ENCODE results near the gene EVI5L.
A peak's percentile ranks its signal among the peaks of the same experiment; 100 is the strongest.
"Not testable (repeated sequence)": the region's sequence is repeated elsewhere in the genome, so short reads cannot be mapped to it uniquely, and the experiment has no call there.

The EVI5L gene

DNA sequence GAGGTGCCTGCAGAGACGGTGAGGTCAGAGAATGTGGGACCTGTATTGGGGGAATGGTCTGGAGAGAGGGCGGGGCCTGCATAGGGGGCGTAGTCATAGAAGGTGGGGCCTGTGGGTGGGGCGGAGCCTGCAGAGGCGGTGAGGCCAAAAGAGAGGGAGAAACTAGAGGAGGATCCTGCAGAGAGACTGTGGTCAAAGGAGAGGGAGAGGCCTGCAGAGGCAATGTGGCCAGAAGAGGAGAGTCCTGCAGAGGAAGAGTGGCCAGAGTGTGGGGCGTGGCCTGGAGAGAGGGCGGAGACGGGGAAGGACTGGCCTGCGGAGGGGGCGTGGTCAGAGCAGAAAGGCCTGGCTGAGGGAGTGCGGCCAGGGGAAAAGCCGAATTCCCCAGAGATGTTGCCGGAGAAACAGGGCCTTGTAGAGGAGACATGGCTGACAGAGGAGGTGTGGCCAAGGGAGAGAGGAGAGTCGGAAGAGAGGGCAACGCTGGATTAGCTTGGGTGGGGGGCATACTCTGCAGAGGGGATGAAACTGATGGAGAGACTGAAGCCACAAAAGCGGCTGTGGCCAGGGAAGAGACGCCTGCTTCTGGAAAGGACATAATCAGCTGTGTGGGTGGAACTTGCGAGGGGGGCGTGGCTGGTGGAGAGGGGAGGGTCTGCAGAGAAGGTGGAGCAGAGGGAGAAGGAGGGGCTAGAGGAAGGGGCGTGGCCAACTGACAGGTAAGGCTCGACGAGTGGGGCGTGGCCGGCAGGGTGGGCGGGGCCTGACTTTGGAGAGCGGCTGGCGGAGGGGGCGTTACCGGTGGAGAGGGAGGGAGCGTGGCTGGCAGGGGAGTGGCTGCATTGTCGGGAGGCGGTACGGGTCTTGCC is 41.7 kb downstream of the EVI5L start:
- peak; percentile 55 to 83 (median 56) for DNase-seq (ENCODE audit: low read depth in 3 of 3)

DNA sequence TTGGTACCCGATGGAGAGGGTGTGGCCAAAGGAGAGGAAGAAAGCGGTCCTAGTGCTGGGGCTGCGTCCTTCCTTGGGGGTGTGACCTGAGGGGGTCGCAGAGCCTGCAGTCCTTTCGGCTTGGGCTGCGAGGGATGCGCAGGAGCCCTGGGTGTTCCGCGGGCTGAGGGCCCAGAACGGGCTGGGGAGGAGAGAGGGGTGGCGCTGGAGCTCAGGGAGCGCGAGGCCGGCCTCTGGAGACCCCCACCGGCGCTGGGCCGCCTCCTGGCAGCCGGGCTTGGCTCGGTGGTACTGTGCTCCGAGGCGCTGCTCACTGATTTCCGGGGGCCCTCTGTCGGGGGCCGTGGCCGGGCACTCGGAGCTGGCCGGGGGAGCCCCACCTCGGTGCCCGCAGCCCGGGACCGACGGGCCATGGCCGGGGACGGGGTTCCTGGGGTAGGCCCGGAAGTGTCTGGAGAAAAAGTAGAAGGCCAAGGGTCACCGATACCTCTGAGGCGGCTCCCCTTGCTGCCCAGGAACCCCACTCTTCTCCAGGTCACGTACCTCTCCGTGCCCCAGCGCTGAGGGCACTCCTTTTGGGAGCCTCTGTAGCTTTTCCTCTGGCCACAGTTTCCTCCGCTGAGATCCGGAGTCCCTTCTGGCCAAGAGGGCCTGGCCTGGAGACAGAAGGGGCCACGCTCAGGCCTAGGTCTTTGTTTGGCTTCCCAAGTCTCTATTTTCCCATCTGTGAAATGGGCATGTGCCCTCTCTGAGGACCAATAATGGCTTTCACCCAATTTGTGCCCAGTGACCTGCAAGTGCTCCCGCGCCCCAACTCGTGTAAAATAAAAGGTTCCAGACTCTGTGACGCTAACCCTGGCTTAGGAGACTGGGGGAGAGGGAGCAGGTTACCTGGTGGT is 42.5 kb downstream of the EVI5L start:
- DNase-seq (ENCODE audit: low read depth in 3 of 3), result no peak

DNA sequence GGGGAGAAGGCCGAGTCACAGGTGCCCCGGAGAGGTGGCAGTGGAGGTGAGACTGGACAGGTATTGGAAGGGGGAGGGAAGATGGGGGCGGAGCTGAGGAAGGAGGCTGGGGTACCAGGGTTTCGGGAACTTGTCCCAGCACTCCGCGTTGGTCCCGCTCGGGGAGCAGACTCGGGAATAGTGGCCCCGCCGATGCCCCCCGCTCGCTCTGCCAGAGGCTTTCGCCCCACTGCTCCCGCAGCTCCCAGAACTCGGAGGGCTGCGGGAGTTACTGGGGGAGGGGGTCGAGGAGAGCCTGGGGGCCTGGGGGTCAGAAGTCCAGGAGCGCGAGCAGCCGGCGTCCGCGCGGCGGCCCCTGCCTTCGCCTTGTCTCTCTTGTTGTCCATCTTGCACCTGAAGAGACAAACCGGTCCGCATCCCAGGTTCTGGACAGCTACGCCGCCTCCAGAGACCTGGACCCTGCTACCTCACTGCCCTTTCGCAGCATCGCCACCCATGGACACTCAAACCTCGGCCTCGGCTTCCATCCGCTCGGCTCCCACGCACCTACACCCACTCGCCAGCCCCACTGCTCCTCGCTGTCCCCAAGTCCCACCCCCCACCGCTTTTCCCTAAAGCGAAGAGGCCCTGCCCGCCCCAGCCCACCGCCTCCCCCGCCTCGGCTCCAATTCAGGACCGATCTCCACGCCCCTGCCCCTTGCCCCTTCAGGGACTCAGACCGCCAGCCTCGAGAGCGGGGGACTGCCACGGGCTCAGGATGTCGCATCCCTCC is 43.5 kb downstream of the EVI5L start:
- no peak for DNase-seq (ENCODE audit: low read depth in 3 of 3)

DNA sequence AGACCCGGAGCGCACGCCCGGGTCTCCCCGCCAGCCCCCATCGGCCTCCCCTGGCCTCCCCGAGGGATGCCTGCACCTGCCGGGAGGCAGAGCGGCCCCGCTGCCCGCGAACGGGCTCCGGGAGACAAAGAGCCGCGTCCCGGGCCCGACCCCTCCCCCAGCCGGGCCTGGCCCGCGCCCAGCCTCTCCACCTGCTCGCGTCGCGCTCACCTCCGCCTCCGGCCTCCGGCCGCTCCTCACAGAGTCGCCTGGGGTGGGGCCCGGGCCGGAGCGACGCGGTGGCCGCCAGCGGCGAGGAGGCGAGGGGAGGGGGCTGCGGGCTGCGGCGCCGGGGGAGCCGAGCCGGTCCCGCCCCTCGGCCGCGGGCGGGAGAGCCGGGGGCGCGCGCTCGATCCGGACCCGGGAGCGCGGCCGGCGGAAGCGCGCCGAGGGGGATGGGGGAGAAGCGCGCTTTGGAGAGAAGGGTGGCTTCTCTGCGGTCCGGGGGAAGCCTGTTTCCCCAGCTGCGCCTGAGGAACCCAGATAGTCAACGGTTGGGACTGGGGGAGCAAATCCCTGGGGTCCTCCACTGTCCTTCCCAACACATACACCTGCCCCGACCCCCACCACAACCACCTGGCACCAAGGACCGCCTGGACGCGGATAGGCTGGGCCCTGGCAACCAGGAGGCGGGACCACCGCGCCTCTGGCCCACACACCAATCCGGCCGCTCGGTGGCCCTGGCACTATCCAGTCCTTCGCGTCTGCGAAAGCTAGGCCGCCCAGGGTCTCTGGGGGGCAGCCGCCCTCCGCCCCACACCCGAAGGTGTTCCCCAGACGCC is 44.3 kb downstream of the EVI5L start, which contains the start of gene PRR36:
Gene PRR36, minus strand, starts transcription at position 315 of the 821 bp plus-strand sequence. CDS start 701 bp downstream, outside the sequence.
- no peak for DNase-seq (ENCODE audit: low read depth in 3 of 3)

DNA sequence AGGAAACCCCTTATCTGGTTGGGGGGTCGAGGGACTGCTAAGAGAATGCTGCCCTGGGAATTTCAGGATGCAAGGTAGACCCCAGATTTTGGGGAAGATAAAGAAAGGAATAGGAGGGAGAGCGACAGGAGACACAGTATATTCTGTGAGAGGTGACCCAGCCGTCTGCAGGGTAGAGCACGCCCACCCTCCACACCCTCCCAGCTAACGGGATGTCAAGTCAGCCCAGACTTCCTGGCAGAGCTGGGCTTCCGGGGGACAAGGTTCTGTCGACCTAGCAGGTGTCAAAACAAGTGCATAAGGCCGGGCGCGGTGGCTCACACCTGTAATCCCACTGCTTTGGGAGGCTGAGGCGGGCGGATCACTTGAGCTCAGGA is 44.9 kb downstream of the EVI5L start:
- DNase-seq (ENCODE audit: low read depth in 3 of 3), result no peak

DNA sequence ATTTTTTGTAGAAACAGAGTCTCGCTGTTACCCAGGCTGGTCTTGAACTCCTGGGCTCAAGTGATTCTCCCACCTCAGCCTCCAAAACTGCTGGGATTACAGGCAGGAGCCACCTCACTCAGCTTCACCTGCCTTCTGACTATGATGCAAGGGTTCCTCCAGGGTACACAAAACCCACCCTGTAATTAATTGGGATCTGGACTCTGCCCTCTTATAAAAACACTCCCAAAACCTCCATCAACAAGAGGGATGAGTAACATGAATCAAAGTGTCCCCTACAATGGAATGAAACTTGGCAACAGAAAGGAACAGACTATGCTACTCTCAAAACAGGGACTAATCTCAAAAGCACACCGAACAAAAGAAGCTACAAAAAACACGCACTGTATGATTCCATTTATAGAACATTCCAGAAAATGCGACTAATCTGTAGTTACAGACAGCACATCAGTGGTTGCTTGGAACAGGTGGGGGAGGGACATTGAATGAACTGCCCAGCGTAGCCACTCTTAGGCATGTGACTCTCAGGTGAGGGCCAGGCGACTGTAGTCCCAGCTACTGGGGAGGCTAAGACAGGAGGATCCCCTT is 47.3 kb downstream of the EVI5L start:
- no peak for DNase-seq (ENCODE audit: low read depth in 3 of 3)

DNA sequence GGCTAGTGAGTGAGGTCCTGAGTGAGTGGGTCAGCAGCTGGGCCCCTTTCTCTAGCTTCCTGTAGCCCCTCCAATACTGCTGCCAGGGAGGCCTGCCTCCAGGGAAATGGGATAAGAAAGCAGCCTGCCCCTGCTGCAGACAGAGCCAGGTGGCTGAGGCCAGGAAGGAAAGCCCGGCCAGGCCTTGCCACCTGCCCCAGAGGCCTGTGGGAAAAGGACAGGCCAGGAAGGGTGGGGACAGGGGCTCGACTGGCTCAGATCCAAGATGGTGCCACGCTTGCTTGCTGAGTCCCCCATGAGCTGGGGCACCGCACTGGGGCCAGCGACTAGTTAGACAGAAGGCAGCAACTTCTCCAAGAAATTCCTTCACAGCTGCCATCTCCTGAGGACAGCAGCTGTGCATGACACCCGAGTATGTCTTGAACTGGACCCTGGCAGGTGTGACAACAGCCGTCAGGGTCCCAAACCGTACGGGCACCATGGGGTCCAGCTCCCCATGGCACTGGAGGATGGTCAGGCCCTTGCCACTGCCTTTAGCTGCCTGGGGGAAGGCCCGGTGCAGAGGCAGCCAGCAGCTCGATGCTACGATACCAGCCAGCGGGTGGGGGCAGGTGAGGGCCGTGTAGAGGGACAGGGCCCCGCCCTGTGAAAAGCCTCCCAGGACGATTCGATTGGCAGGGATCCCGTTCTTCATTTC is 49.2 kb downstream of the EVI5L start:
- DNase-seq (ENCODE audit: low read depth in 3 of 3), result no peak

DNA sequence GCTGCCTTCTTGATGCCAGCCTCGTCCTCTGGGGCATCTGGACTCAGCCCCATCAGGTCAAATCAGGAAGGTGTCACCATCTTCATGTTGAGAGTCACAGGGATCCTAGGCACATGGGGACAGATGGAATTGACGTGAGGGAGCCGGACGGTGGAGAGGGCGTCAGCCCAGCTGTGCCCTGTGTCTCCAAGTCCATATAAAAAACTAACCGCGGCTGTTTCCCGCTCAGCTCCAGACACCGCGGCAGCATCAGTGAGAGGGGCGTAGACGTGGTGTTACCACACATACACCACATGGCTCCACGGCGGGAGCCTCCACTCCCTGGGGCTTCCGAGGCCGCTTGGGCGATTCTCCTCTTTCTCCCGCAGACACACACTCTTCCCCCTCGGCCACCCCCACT is 49.8 kb downstream of the EVI5L start:
- no peak for DNase-seq (ENCODE audit: low read depth in 3 of 3)

DNA sequence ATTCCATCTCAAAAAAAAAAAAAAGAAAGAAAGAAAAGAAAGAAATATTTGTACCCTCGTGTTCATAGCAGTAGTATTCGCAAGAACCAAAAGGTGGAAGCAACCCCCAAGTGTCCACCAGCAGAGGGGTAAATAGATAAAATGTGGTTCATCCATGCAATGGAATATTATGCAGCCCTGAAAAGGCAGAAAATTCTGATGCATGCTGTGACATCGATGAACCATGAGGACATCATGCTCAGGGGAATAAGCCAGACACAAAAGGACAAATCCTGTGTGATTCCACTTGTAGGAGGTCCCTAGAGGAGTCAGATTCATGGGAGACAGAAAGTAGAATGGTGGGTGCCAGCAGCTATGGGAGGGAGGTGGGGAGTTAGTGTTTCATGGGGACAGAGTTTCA is 51.9 kb downstream of the EVI5L start:
- DNase-seq (ENCODE audit: low read depth in 3 of 3), result no peak

DNA sequence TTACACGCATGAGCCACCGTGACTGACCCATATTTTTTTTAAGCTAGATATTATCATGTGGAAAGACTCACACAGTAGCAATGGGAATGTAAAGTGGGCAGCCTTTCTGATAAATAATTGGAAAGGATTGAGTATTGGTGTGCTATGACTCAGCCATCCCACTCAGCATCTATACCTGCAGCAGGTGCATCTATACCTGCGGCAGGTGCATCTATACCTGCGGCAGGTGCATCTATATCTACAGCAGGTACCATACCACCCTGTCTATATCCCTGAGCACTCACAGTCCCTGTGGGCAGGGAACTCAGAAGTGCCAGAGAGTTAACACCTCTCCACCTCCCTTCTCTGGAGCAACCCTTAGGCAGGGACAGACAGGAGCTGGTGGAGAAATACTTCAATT is 53.1 kb downstream of the EVI5L start:
- no peak for DNase-seq (ENCODE audit: low read depth in 3 of 3)

DNA sequence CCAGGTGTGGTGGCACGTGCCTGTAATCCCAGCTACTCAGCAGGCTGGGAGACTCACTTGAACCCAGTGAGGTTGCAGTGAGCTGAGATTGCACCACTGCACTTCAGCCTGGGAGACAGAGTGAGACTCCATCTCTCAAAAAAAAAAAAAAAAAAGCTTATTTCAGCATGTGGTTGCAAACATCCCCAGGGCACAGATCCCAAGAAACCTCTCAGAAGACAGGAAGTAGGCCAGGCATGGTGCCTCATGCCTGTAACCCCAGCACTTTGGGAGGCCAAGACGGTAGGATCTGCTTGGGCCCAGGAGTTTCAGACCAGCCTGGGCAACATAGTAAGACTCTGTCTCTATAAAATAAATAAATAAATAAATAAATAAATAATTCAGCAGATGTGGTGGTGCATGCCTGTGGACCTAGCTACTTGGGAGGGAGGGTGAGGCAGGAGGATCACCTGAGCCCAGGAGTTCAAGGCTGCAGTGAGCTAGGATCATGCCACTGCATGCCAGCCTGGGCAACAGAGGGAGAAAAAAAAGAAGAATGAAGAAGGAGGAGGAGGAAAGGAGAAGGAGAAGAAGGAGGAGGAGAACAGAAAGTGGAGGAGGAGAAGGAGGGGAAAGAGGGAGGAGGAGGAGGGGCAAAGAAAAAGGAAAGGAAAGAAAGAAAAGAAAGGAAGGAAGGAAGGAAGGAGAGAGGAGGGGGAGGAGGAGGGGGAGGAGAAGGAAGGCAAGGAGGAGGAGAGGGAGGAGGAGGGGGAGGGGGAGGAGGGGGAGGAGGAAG is 54.0 kb downstream of the EVI5L start:
- no peak for DNase-seq (ENCODE audit: low read depth in 3 of 3)

DNA sequence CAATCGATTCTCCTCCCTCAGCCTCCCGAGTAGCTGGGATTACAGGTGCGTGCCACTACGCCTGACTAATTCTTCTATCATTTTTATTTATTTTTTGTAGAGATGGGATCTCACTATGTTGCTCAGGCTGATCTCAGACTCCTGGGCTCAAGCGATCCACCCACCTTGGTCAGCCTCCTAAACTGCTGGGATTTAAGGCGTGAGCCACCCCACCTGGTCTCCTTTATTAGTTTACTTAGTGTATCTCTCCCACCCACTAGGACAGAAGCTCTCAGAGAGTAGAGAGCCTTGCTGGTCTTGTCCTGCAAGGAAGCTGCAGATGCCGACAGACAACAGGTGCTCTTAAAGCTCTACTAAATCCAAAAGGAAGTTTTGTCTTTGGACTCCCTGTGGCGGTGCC is 55.8 kb downstream of the EVI5L start:
- no peak for DNase-seq (ENCODE audit: low read depth in 3 of 3)

DNA sequence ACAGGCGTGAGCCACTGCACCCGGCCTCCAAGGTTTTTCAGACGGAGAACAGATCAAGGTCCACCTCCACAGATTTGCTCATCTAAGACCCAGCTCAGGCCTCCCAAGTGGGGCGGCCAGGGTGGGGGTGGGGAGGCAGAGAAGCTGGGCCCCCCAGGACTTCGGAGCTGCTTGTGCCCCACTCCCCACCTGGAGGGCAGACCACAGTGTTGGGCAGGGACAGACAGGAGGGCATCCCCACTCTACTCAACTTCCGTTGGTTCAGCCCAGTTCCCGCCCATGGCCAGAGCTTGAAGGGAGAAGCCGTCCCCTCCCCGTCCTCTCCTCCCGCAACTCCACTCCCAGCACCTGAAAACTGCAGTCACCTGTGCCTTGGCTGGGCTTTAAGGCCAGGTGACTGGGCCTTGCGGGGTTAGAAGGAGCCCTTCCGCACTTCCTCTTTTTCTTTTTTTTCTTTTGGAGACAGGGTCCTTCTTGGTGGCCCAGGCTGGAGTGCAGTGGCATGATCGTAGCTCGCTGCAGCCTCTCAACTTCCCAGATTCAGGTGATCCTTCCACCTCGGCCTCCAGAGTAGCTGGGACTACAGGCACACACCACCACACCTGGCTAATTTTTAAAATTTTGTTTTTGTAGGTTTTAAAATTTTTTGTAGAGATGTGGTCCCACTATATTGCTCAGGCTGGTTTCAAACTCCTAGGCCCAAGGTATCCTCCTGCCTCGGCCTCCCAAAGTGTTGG is 57.6 kb downstream of the EVI5L start:
- no peak for DNase-seq (ENCODE audit: low read depth in 3 of 3)

DNA sequence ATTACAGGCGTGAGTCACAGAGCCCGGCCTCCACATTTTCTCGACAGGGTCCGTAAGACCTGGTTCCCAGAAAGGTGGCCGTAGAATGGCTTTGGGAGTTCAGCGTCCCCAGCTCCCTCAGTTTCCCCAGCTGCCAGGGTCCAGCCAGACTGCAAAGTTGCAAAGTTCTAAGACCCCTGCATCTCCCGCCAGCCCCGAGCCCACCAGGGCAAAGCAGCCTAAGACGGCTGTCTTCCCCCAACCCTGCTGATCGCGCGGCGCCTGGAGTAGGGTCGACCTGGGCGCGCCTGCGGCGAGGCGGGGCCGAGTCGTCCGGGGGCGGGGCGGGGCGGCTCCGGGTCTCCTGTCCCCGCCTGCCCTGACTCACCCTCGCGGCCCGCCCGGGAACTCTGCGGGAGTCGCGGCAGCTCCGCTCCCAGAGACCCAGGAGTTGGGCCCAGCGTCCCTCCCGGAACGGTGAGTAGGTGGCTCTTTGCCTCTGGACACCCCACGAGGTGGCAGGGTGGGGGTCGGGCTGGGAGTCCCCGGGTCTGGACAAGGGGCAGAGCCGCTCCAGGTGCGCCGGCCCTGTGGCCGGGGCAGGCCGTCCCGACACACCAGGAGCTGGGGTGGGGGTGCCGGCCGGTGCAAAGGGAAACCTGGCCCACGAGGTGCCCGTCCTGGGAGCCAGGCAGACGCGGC is 58.3 kb downstream of the EVI5L start, which contains the start of gene LRRC8E:
Gene LRRC8E, plus strand, starts transcription at position 366 of the 681 bp plus-strand sequence. CDS start 7,094 bp downstream, outside the sequence.
- DNase-seq (ENCODE audit: low read depth in 3 of 3), result peak in 1 of 3 experiments; percentile 57

DNA sequence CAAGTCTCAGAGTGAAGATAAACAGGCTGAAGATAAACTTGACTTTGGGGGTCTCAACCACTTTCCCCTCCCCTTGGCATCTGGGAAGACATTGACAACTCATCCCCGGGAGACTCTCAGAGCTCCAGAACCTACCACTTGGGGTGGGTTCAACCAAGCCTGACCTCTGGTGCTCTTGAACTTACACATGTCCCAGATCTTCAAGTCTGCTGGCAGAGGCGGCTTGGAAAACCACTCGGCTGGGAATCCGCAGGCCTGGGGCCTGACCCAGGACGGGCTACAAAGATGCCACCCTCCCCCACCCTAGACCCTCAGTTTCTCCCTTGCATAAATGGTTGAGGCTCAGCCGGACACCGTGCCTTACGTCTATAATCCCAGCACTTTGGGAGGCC is 58.8 kb downstream of the EVI5L start:
- no peak for DNase-seq (ENCODE audit: low read depth in 3 of 3)

DNA sequence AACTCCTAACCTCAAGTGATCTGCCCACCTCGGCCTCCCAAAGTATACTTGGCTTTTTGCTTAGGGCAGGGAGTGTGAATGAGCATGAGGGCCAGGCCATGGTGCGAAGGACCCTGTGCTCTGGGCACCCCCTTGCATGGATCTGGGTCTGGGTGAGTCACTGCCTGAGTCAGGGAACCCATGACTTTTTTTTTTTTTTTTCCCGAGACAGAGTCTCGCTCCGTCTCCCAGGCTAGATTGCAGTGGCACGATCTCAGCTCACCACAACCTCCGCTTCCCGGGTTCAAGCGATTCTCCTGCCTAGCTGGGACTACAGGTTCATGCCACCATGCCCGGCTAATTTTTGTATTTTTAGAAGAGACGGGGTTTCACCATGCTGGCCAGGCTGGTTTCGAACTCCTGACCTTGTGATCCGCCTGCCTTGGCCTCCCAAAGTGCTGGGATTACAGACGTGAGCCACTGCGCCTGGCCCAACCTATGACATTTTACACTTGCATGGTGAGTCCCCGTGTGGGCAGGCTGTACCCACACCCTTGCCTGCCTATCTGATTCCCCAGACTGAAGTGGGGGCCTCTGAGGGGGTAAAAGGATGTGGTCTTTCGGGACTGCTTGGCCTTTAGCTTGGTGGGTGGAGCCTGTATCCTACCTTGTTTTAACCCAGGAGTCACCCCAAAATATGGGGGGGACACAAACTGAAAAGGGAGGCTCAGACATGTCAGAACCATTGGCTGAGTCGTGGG is 63.5 kb downstream of the EVI5L start:
- DNase-seq (ENCODE audit: low read depth in 3 of 3), result not testable (repeated sequence)
